Posterior cingulate gyrus (tissue), 11 donors: ENCODE measurements around the gene RNF14.
A peak's percentile ranks its signal among the peaks of the same experiment; 100 is the strongest.
"Not testable (repeated sequence)": the region's sequence is repeated elsewhere in the genome, so short reads cannot be mapped to it uniquely, and the experiment has no call there.

Source experiments
- DNase-seq, 10 donors: peaks; one replicate each; pipeline versions ENCODE4 v3.0.0 to v3.0.0-alpha.2; 2020 to 2021; ENCODE audit warnings: mixed read lengths in 3 of 10
- intact Hi-C: fragments of 100-400 bp; cut with DNase I; formaldehyde crosslinking; loops from one replicate; pipeline ENCODE4 v1.15.1; 2023

RNF14 gene, protein sequence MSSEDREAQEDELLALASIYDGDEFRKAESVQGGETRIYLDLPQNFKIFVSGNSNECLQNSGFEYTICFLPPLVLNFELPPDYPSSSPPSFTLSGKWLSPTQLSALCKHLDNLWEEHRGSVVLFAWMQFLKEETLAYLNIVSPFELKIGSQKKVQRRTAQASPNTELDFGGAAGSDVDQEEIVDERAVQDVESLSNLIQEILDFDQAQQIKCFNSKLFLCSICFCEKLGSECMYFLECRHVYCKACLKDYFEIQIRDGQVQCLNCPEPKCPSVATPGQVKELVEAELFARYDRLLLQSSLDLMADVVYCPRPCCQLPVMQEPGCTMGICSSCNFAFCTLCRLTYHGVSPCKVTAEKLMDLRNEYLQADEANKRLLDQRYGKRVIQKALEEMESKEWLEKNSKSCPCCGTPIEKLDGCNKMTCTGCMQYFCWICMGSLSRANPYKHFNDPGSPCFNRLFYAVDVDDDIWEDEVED

DNA sequence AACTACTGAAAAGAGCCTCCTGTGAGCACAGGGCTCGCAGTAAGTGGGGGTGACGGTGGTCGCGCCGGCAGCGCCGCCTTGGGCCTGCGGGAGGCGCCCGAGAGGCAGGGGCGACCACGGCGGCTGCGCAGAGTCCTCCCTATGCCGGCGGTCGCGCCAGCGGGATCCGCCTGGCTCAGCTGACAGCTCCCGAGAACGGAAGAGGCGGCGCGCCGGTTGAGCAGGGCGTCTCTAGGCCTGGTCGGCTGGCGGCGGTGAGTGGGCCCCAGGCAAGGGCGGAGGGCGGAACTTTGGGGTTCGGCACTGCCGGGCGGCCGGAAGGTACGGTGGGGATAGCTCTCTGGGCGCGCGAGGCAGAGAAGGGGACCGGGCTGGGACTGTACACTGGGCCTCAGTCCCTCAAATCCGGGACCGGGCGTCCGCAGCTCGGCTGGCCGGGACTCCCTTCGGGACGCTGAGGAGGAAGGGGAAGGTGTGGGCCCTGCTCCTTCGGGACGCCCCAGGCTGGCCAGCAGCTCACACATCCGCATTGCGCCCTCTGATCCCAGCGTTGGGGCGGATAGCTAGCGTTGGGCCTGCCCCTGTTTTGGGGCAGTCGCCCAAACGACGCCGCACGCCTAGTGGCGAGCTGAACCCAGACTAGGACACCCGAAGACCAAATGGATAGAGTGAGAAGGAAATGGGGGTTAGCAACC lies at the start of gene RNF14:
Gene RNF14 (plus strand): TSS at position 192 of the 695 bp plus-strand sequence. CDS start 4,484 bp downstream, outside the sequence.
- intact Hi-C loops: loop anchor here (10.0 kb wide), 1 partner anchor 154 kb away; no protein-coding TSS in a partner anchor
- DNase-seq: peak; percentile 82 to 99 (median 92)

DNA sequence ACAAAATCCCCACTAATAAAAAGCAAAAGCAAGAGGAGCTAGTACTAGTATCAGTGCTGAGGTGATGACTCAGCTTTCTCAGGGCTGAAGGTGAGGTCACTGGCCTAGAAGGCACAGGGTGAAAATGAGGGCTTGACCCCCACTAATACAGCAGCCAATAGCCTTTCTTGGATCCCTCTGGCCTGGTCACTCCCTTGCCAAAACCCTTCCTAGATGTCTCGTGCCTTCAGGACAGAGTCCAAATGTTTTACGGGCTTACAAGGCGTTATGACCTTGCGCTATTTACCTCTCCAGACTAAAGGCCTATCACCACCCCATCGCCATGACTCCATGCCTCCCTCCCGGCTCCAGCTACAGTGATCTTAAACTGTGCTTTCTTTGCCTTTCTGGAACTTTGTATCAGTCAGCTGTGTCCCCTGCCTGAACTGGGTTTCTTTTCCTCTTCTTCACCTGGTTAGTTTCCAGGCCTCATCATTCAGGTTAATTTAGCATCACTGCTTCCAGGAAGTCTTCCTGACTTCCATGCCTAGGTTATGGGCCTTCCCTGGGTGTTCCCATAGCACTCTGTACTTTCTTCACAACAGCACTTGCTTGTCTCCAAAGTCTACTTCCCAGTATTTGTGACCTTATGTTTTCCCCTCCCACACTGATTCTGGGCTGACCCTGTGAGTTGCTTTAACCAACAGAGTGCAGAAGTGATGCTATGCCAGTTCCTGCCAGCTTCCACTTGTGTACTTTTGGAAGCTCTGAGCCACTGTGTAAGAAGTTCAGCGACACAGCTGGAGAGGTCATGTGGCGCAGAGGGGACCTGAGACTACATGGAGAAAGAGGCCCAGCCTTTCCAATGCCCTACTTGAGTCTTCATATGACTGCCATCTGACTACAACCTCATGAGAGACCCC lies 49.4 kb upstream of the RNF14 start:
- intact Hi-C loops: loop anchor here (5.0 kb wide), 1 partner anchor 37 kb away; no protein-coding TSS in a partner anchor
- DNase-seq: no peak

DNA sequence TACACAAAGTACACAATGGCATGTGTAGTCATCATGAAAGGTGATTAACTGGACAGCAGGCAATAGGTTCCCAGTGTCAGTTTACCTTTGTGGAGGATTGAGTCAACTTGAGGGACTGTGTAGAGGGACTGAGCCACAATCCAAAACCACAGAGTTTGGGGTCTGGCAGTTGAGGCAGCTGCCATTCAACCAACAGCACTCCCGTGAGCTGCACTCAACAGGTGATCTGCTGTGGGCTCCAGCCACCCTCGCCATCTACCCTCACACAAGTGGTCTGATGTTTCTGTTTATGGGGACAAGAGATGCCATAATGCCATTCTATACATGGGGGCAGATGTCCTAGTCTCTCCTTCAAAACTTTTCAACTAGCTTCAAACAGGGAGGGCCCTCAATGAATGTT lies 48.1 kb upstream of the RNF14 start:
- intact Hi-C loops: loop anchor here (5.0 kb wide), 1 partner anchor 38 kb away; no protein-coding TSS in a partner anchor
- DNase-seq: no peak

DNA sequence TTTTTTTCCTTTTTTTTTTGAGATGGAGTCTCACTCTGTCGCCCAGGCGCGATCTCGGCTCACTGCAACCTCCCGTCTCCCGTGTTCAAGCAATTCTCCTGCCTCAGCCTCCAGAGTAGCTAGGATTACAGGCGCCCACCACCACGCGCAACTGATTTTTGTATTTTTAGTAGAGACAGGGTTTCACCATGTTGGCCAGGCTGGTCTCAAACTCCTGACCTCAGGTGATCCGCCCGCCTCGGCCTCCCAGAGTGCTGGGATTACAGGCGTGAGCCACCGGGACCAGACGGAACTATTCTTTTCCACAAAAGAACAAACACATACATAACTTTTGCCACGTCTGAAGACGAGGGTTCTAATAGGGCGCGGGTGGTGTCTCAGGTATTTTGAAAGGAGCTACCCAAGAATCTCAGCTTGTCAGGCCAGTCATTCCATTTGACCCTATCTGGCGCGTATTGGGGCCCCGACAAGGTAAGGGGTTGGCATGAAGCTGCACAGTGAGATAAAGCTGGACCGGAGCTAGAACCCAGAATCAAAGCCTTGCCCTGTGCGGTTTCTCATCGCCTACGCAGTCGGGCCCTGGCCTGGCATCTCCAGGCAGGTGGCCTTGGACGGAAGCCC lies 46.0 kb upstream of the RNF14 start:
- not testable (repeated sequence) for DNase-seq
- intact Hi-C loops: loop anchor here (2.0 to 5.0 kb wide), 2 partner anchors 38 to 41 kb away; no protein-coding TSS in a partner anchor

DNA sequence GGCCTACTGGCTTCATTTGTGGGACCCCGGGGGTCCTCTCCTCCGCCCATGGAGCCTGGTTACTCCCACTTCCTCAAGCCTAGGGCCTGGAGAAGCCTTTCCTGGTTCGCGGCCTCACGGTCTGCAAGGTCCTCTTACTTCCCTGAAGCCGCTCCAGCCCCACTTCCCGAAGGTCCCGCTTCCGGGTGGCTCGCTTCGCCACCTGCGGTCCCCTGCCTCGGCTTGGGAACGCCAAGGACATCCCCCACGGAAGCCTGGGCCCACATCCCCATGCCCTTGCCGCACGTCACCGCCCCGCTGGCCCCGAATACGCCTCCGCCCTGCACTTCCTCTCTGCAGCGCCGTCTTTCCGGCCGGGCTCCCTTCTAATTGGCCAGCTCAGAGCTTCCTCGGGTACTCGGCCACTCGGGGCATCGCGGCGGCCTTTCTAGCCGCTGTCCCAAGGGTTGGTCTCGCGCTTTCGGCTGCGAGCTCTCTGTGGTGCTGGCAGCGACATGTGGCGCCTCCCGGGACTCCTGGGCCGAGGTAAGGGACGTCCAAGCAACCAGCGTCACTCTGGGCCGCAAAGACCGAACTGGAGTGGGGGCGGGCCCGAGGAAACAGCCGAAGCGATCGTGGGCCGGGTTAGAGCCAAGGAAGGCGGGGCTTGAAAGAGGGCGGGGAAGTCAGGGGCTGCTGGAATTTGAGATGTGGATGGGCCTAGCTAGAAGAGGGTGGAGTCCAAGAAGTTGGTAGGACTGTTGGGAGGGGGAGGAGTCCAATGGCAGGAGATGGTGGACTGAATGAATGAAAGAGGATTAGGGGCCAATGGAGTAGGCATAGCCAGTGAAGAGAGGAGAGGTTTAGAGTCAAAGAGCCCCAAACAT lies 45.2 kb upstream of the RNF14 start, which contains the start of gene DELE1:
Gene DELE1 (plus strand): TSS at position 424 of the 866 bp plus-strand sequence. CDS start 71 bp downstream, at position 495.
- peak; percentile 89 to 99 (median 94) for DNase-seq
- intact Hi-C loops: loop anchor here (2.0 to 5.0 kb wide), 2 partner anchors 37 to 41 kb away; no protein-coding TSS in a partner anchor

DNA sequence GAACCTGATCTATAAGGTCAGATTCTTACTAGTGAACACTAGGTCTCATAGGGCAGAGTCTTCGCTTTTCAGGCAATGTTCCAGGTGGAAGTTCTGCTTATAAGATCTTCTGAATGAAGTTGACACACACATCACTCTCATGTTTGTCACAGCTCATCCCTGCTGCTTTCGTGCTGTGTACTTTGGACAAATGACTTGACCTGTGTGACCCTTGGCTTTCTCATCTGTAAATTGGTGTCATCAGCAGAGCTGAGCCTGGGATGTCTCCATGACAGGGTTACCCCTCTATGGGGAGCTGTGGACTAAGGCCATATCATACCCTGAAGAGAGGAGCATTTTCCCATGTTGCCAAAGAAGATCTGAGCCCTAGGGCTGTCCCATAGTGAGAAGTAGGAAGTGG lies 42.5 kb upstream of the RNF14 start:
- intact Hi-C loops: no loop called here
- no peak for DNase-seq

DNA sequence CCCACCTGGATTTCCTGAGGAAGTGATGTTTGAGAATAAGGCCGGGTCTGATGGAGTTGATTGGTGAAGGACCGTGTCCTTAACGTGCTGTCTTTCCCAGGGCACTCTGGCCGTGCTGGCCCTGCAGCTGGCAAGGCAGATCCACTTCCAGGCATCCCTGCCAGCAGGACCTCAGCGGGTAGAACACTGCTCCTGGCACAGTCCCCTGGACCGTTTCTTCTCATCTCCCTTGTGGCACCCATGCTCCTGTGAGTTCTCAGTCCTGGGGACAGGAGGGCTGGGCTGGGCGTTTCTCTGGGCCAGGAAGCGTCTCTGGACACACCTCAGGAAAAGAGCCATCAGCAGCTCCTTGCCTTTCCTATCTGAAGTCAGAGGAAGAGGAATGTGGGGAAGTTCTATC lies 40.9 kb upstream of the RNF14 start:
- intact Hi-C loops: no loop called here
- DNase-seq: peak in 1 of 10 donors; percentile 55

DNA sequence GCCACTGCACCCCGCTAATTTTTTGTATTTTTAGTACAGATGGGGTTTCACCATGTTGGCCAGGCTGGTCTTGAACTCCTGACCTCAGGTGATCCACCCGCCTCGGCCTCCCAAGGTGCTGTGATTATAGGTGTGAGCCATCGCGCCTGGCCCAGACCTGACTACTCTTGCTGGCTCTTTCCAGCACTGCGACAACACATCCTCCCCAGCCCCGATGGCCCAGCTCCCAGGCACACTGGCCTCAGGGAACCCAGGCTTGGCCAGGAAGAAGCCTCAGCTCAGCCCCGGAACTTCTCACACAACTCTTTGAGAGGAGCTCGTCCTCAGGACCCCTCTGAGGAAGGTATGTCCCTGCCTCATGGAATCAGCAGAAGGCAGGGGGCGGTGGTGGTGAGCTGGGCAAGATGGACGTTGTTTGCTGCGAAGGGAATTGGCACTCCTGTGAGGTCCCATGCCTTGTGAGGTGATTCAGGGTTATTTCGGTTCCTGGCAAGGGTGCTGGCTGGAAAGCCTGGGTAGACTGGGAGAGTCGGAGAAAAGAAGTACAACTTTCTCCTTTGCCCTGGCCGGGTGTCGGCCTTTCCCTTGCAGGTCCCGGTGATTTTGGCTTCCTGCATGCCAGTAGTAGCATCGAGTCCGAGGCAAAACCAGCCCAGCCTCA lies 39.4 kb upstream of the RNF14 start:
- DNase-seq: peak in 1 of 10 donors; percentile 63
- intact Hi-C loops: no loop called here

DNA sequence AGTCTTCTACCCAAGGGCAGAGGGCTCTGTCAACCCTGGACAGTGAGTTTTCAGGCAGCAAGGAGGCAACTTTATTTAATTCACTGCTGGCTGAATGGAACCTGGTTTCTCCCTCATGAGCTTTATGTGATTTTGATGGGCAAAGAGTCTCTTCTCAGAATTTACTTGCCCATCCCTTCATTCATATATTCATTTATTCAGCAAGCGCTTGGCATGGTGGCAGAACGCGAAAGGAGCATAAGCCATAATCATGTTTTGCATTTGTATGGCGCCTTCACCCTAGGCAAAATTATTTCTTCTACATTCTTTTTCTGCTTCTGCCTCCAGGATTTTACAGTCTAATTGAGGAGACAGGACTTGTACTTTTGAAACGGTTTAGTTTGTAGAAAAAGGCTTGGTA lies 37.2 kb upstream of the RNF14 start:
- no peak for DNase-seq
- intact Hi-C loops: no loop called here

DNA sequence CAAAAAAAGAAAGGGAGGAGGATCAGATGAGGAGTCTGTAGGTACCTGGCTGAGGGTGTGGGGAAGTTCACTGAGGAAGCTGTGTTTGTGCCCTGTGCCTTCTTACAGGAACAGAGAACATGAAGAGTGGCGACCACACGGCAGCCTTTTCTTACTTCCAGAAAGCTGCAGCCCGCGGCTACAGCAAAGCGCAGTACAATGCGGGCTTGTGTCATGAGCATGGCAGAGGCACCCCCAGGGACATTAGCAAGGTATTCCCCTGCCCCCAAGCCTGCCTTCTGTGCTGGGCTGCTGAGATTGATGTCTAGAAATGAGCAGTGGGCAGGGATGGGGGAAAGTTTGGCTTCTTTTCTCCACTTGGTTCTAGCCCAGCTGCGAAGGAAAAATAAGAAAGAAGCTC lies 35.8 kb upstream of the RNF14 start:
- intact Hi-C loops: no loop called here
- DNase-seq: peak in 1 of 10 donors; percentile 61

DNA sequence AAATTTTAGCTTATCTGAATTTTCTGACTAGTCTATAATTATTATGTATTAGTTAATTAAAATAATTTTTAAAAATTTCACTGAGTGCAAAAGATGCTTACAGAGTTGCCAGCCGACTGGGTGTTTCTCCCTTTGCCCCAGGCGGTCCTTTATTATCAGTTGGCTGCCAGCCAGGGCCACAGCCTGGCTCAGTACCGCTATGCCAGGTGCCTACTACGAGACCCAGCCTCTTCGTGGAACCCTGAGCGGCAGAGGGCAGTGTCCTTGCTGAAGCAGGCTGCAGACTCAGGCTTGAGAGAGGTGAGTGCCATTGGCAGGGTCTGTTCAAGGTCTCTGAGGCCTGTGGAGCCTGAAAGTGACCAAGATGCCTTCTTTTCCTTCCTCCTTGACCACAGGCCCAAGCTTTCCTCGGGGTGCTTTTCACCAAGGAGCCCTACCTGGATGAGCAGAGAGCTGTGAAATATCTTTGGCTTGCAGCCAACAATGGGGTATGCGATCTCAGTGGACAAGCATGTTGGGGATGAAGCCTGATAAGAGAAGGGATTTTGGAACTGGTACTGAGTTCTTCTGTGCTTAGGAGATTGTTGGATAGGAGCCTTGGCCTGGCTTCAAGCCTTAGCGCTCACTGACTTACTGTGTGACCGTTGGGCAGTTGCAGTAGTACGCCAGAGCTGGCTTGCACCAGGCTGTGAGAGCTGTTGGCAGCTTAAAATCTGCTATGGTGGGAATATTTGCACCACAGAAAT lies 34.6 kb upstream of the RNF14 start:
- DNase-seq: peak in 1 of 10 donors; percentile 73
- intact Hi-C loops: no loop called here

DNA sequence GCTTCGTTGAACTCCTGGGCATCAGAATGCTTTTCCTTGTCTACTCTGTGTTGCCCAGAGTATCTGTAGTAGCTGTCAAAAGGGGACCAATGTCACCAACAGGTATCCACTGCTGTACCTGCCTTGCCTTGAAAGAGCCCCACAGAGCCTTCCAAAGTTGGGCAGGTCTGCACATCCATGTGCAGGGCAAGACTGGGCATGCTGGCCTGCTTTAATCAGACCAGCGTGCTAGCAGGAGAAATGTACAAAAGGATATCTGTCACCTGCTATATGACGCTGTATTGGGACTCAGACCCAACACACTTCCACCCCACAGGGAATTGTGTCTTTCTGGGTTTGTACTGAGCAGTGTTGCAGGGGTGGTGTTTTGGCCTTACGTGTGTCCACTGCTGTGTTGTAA lies 33.4 kb upstream of the RNF14 start:
- DNase-seq: peak in 1 of 10 donors; percentile 7
- intact Hi-C loops: no loop called here

DNA sequence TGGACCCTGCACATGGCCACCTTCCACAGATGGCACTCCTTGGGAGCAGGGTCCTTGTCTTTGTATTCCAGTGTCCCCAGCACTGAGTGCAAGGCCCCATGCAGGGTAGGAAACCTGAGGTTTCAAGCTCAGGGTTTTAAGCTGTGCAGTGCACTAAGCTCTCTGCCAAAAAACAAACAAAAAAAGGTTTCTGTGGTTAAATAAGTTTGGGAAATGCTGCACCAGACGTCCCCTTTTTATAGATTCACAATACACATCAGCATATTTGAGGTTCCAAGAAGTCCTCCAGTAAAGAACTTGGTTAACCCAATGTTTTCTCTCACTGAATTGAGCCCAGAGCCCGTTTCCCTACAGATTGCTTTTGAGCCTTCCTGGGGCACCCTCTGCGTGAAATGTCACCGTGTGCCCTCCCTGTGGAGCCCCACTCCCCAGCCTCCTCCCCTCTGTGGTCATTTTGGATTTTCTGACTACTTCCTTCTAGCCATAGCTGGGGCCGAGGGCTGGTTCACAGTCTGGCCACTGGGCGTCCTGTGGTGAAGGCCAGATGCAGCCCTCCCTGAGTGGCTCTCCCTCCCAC lies 28.1 kb upstream of the RNF14 start:
- peak in 1 of 10 donors; percentile 26 for DNase-seq
- intact Hi-C loops: no loop called here

DNA sequence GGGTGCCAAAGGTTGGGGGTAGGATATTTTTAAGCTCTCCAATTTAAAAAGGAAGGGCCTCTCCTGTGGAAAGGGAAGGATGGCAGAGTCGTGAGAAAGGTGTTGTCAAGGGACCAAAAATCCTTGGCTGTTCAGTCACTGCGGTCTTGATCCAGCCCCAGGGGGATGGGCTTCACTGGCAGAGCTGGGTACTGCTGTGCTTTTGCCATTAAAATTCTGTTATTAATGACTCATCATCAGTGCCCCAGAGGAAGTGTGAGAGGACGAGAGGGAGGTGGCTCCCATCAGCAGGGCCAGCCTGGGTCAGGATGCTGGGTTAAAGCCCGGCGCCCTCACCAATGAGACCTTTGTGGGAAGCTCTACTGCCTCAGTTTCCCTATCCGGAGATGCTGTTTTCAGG lies 27.6 kb upstream of the RNF14 start:
- DNase-seq: no peak
- intact Hi-C loops: no loop called here

DNA sequence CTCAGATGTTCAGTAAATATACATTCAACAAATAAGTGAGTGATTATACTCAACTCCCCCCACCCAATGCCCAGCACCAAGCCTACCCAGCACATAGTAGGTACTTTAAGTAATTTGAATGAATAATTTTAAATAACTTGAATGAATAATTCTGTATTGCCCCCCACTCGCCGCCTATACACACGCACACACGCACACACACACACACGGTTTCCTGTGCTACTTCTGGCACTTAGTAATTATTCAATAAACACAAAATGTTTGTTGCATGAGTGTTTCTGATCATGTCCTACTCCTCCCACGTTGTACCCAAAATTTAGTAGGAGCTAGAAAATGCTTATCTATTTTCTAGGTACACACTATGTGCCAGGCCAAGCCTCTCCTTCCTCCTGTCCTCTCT lies 27.1 kb upstream of the RNF14 start:
- DNase-seq: no peak
- intact Hi-C loops: no loop called here

DNA sequence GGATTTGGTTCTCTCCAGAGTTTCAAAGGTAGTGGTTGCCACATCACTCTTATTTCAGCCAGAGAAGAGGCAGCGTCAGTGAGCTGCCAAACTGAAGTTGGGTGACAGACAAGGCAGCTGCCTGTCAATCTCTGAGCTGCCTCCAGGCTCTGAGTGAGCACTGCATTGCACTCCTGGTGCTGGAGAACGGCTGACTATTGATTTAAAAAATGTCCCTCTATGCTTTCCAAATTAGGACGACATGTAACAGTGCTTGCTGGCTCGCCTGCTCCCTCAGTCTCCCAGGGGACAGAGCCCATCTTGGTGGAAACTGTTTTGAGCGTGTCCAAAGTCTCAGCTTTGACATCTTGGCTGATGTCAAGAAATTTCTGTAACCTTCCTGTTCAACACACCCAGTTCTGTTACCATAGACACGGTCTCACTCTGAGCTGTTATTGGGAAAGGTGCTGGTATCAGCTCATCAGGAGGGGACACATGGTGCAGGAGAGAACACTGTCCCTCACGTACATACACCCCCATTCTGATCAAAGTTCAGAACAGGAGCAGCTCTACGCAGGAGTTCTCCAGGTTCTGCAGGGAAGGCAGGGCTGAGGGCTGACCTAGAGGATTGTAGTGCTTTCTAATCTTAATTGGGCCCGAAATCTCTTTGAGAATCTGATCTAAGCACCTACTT lies 26.6 kb upstream of the RNF14 start:
- no peak for DNase-seq

DNA sequence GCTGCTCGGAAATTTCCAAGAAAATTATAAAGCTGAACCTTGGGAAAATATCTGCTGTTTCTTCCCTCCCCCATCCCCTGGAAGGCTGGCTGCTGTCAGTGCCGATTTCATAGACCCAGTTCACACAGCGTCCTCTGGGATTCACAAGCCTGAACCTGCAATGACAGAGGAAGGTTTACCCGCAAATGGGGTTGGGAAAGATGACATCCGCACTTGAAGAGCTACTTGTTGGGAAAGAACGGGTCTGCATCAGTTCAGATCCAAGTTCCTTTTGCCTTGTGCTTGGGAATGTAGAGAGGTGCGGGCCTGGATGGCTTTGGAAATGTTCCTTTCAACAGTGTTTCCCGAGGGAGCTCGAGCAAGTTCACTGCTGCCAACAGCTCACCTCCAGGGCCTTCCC lies 24.8 kb upstream of the RNF14 start:
- intact Hi-C loops: no loop called here
- DNase-seq: no peak

More for the DNA sequence above, 26.6 kb upstream of the RNF14 start:
- intact Hi-C loops: no loop called here
